WTC11 (cell line): Measurements from ENCODE around the gene LZIC.

Source experiments
- MAX ChIP-seq: sonication (generic); formaldehyde crosslinking; IDR thresholded peaks from 2 replicates; pipeline ENCODE4 v1.8.0; 2022; ENCODE audit warnings: mild to moderate bottlenecking, missing genetic modification reagents
- SP1 ChIP-seq: sonication (generic); formaldehyde crosslinking; conservative IDR thresholded peaks from 2 replicates; pipeline ENCODE4 v1.8.1; 2022; ENCODE audit warnings: missing genetic modification reagents
- TF ChIP-seq, protein P1 (sequence below): sonication (generic); formaldehyde crosslinking; IDR thresholded peaks from 2 replicates; pipeline ENCODE4 v1.8.1; 2023; ENCODE audit warnings: mild to moderate bottlenecking, missing genetic modification reagents, moderate library complexity
- TF ChIP-seq, protein P2 (sequence below): fragments of 200-600 bp; IDR thresholded peaks from 2 replicates; pipeline ENCODE4 v1.8.0; 2022; ENCODE audit warnings: antibody characterized with exemption

GRCh38 chr1:9960706-9961562 lies 17.7 kb upstream of the LZIC start:
- TF ChIP-seq SP1 (CRISPR knock-in tag) = no peak; the same call in 1 of the 2 replicates
- TF ChIP-seq, protein P1, sequence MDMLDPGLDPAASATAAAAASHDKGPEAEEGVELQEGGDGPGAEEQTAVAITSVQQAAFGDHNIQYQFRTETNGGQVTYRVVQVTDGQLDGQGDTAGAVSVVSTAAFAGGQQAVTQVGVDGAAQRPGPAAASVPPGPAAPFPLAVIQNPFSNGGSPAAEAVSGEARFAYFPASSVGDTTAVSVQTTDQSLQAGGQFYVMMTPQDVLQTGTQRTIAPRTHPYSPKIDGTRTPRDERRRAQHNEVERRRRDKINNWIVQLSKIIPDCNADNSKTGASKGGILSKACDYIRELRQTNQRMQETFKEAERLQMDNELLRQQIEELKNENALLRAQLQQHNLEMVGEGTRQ = no peak
- TF ChIP-seq MAX = no peak
- TF ChIP-seq, protein P2, sequence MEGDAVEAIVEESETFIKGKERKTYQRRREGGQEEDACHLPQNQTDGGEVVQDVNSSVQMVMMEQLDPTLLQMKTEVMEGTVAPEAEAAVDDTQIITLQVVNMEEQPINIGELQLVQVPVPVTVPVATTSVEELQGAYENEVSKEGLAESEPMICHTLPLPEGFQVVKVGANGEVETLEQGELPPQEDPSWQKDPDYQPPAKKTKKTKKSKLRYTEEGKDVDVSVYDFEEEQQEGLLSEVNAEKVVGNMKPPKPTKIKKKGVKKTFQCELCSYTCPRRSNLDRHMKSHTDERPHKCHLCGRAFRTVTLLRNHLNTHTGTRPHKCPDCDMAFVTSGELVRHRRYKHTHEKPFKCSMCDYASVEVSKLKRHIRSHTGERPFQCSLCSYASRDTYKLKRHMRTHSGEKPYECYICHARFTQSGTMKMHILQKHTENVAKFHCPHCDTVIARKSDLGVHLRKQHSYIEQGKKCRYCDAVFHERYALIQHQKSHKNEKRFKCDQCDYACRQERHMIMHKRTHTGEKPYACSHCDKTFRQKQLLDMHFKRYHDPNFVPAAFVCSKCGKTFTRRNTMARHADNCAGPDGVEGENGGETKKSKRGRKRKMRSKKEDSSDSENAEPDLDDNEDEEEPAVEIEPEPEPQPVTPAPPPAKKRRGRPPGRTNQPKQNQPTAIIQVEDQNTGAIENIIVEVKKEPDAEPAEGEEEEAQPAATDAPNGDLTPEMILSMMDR = no peak
